ENCODE measurements around the gene DHRS2.

DNA sequence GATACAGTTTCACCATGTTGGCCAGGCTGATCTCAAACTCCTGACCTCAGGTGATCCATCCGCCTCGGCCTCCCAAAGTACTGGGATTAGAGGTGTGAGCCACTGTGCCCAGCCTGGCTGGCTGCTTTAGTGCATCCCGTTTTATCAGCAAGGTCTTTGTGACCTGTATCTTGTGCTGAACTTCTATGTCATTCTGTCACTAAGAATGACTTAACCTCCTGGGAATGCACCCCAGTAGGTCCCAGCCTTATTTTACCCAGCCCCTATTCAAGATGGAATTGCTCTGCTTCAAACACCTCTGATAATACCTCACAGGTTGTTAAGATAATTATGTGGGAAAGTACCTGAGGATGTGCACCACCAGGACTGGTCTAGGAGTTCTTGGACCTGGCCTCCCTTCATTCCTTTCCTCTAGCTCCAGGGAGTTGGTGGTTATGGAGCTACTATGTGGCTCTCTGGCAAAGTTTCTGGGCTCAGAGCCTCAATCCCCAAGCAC, 31.4 kb upstream of the DHRS2 start:
- TF ChIP-seq FOXJ3 (CRISPR knock-in tag; IDR thresholded peaks at IDR 0.05) (no peak), EP300 (IDR thresholded peaks at IDR 0.05; ENCODE audit: borderline replicate concordance in 1 of 2, low read depth in 1 of 2, low read length in 1 of 2) (no peak)
- TF ChIP-seq, protein P1, sequence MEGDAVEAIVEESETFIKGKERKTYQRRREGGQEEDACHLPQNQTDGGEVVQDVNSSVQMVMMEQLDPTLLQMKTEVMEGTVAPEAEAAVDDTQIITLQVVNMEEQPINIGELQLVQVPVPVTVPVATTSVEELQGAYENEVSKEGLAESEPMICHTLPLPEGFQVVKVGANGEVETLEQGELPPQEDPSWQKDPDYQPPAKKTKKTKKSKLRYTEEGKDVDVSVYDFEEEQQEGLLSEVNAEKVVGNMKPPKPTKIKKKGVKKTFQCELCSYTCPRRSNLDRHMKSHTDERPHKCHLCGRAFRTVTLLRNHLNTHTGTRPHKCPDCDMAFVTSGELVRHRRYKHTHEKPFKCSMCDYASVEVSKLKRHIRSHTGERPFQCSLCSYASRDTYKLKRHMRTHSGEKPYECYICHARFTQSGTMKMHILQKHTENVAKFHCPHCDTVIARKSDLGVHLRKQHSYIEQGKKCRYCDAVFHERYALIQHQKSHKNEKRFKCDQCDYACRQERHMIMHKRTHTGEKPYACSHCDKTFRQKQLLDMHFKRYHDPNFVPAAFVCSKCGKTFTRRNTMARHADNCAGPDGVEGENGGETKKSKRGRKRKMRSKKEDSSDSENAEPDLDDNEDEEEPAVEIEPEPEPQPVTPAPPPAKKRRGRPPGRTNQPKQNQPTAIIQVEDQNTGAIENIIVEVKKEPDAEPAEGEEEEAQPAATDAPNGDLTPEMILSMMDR (IDR thresholded peaks at IDR 0.05), result no peak

Data from SK-N-SH (cell line).